ENCODE measurements around the gene ADAM8. TPM values are rescaled to one million over a fixed set of nuclear protein-coding genes. Genes with fewer than 3 reads are reported as not detected.
"Not testable (repeated sequence)": the region's sequence is repeated elsewhere in the genome, so short reads cannot be mapped to it uniquely, and the experiment has no call there.

The ADAM8 gene
- total RNA-seq, 1 experiment from 2014 or later = 3.7 TPM

- Histone ChIP-seq H3K4me1 (ENCODE audit: control insufficient read depth, insufficient read depth, low read length) (peaks cover 4% of the 10 kb centered on the region), H3K27ac (ENCODE audit: low read length) (no peak overlapping the region), H3K9me3 (ENCODE audit: control insufficient read depth, insufficient read depth, low read depth, low read length) (no peaks in the 10 kb centered on the region), H3K4me3 (ENCODE audit: low read depth in 2 of 2, low read length in 2 of 2) (no peak overlapping the region), H3K36me3 (ENCODE audit: control insufficient read depth, insufficient read depth, low read length) (no peaks in the 10 kb centered on the region), H3K27me3 (ENCODE audit: control insufficient read depth, insufficient read depth, low read length) (no peaks in the 10 kb centered on the region)
- ChIA-PET CTCF (interaction anchor here (0.6 to 0.7 kb wide), 2 partner anchors 53 to 107 kb away, joined by 3 to 5 read pairs; no protein-coding TSS in a partner anchor), POLR2A (no interaction called here)
- no peak for ATAC-seq
- no TSS peak for BruUV-seq (replicated peaks)
- TF ChIP-seq POLR2AphosphoS5 (IDR thresholded peaks at IDR 0.05; ENCODE audit: low read depth, low read length) = no peak
- no peak for TF ChIP-seq TCF7L2 (IDR thresholded peaks at IDR 0.05; ENCODE audit: low read depth, low read length)
- no peak for TF ChIP-seq CTCF (IDR thresholded peaks at IDR 0.05)
- no peak for TF ChIP-seq SIN3A (IDR thresholded peaks at IDR 0.05; ENCODE audit: borderline replicate concordance, insufficient read depth, low read depth, low read length)
- TF ChIP-seq REST (IDR thresholded peaks at IDR 0.05; ENCODE audit: insufficient read depth in 1 of 2, low read depth in 2 of 2, low read length in 1 of 2) = no peak
- no peak for DNase-seq (ENCODE audit: low read depth, low spot score)
- in situ Hi-C loops (cut with HindIII; ENCODE audit: low pct_unique_long_range_greater_than_20kb, low sequenced_read_pairs) (no loop called here), intact Hi-C loops (cut with micrococcal nuclease; ENCODE audit: unreplicated experiment) (no loop called here)
Observed at GRCh38 chr10:133267293-133267692, 9.4 kb downstream of the ADAM8 start.

GRCh38 chr10:133266056-133266795, 10.4 kb downstream of the ADAM8 start:
- BruUV-seq (replicated peaks) = no TSS peak
- intact Hi-C loops (cut with micrococcal nuclease; ENCODE audit: unreplicated experiment) (no loop called here), in situ Hi-C loops (cut with HindIII; ENCODE audit: low pct_unique_long_range_greater_than_20kb, low sequenced_read_pairs) (no loop called here)
- DNase-seq (ENCODE audit: low read depth, low spot score) (no peak), ATAC-seq (no peak)
- H3K27ac ChIP-seq (ENCODE audit: low read length) = no peak overlapping the region
- H3K36me3 ChIP-seq (ENCODE audit: control insufficient read depth, insufficient read depth, low read length) = no peaks in the 10 kb centered on the region
- H3K4me3 ChIP-seq (ENCODE audit: low read depth in 2 of 2, low read length in 2 of 2) = no peak overlapping the region
- CTCF ChIA-PET = no interaction called here
- H3K4me1 ChIP-seq (ENCODE audit: control insufficient read depth, insufficient read depth, low read length) = peaks cover 7% of the 10 kb centered on the region
- TF ChIP-seq TCF7L2 (IDR thresholded peaks at IDR 0.05; ENCODE audit: low read depth, low read length) (no peak), POLR2AphosphoS5 (IDR thresholded peaks at IDR 0.05; ENCODE audit: low read depth, low read length) (no peak), CTCF (IDR thresholded peaks at IDR 0.05) (no peak), REST (IDR thresholded peaks at IDR 0.05; ENCODE audit: insufficient read depth in 1 of 2, low read depth in 2 of 2, low read length in 1 of 2) (no peak), SIN3A (IDR thresholded peaks at IDR 0.05; ENCODE audit: borderline replicate concordance, insufficient read depth, low read depth, low read length) (no peak)
- H3K9me3 ChIP-seq (ENCODE audit: control insufficient read depth, insufficient read depth, low read depth, low read length) = no peaks in the 10 kb centered on the region
- no peaks in the 10 kb centered on the region for H3K27me3 ChIP-seq (ENCODE audit: control insufficient read depth, insufficient read depth, low read length)
- POLR2A ChIA-PET = no interaction called here

- ATAC-seq; H3K36me3 ChIP-seq (ENCODE audit: control insufficient read depth, insufficient read depth, low read length); H3K9me3 ChIP-seq (ENCODE audit: control insufficient read depth, insufficient read depth, low read depth, low read length); H3K4me3 ChIP-seq (ENCODE audit: low read depth in 2 of 2, low read length in 2 of 2); DNase-seq (ENCODE audit: low read depth, low spot score); intact Hi-C loops (cut with micrococcal nuclease; ENCODE audit: unreplicated experiment); H3K27me3 ChIP-seq (ENCODE audit: control insufficient read depth, insufficient read depth, low read length); BruUV-seq (replicated peaks); in situ Hi-C loops (cut with HindIII; ENCODE audit: low pct_unique_long_range_greater_than_20kb, low sequenced_read_pairs); CTCF ChIA-PET; H3K27ac ChIP-seq (ENCODE audit: low read length): not testable (repeated sequence)
- peaks cover 16% of the 10 kb centered on the region for H3K4me1 ChIP-seq (ENCODE audit: control insufficient read depth, insufficient read depth, low read length)
- POLR2A ChIA-PET = interaction anchor here (0.6 kb wide), 1 partner anchor 47 kb away, joined by 10 read pairs; no protein-coding TSS in a partner anchor
Observed at GRCh38 chr10:133265052-133265451, 11.6 kb downstream of the ADAM8 start.
